HG02798 (cell line): ENCODE measurements around the gene VPS4B.
"Not testable (repeated sequence)": the region's sequence is repeated elsewhere in the genome, so short reads cannot be mapped to it uniquely, and the experiment has no call there.

Experiments used
- ATAC-seq: cut with Tn5 transposase; IDR thresholded peaks from one replicate; pipeline ENCODE4 v1.9.1; 2021; ENCODE audit warnings: mild to moderate bottlenecking; ENCODE audit not compliant: unreplicated experiment, poor library complexity

VPS4B gene

GRCh38 chr18:63376538-63376937 lies 45.7 kb downstream of the VPS4B start:
- no peak for ATAC-seq

GRCh38 chr18:63374540-63374939 lies 47.7 kb downstream of the VPS4B start:
- no peak for ATAC-seq

GRCh38 chr18:63373161-63373560 lies 49.1 kb downstream of the VPS4B start:
- no peak for ATAC-seq

GRCh38 chr18:63368611-63369010 lies 53.7 kb downstream of the VPS4B start:
- no peak for ATAC-seq

- ATAC-seq: peak; percentile 92
Observed at GRCh38 chr18:63367053-63367953, 55.0 kb downstream of the VPS4B start, which contains the start of gene KDSR. Gene KDSR, minus strand, starts transcription at chr18:63367206. Its CDS starts 88 bp downstream, at chr18:63367118.

- ATAC-seq: peak; percentile 34
Observed at GRCh38 chr18:63366213-63367052, 55.8 kb downstream of the VPS4B start.

- ATAC-seq: no peak
Observed at GRCh38 chr18:63365876-63366212, 56.4 kb downstream of the VPS4B start.

- no peak for ATAC-seq
Observed at GRCh38 chr18:63363951-63364350, 58.3 kb downstream of the VPS4B start.

GRCh38 chr18:63363420-63363819 lies 58.9 kb downstream of the VPS4B start:
- ATAC-seq: not testable (repeated sequence)

- no peak for ATAC-seq
Observed at GRCh38 chr18:63356272-63356896, 65.9 kb downstream of the VPS4B start.

GRCh38 chr18:63350230-63350629 lies 72.0 kb downstream of the VPS4B start:
- no peak for ATAC-seq

- ATAC-seq: no peak
Observed at GRCh38 chr18:63348508-63349136, 73.7 kb downstream of the VPS4B start.

GRCh38 chr18:63346480-63347183 lies 75.6 kb downstream of the VPS4B start:
- ATAC-seq: no peak

GRCh38 chr18:63346031-63346430 lies 76.2 kb downstream of the VPS4B start:
- ATAC-seq: no peak

GRCh38 chr18:63344918-63345317 lies 77.4 kb downstream of the VPS4B start:
- ATAC-seq: no peak

GRCh38 chr18:63344263-63344662 lies 78.0 kb downstream of the VPS4B start:
- no peak for ATAC-seq

- ATAC-seq: peak; percentile 44
Observed at GRCh38 chr18:63342206-63342605, 80.1 kb downstream of the VPS4B start.

- no peak for ATAC-seq
Observed at GRCh38 chr18:63339920-63340484, 82.3 kb downstream of the VPS4B start.
